SIG-M5 (cell line): ENCODE results near the gene SLC22A23.

Experiments
- DNase-seq: peaks from one replicate; lab custom pipeline; 2025; lab: John Stamatoyannopoulos, UW

The SLC22A23 gene

GRCh38 chr6:3421143-3421542 is 35.7 kb downstream of the SLC22A23 start:
- no peak for DNase-seq

- no peak for DNase-seq
Observed at GRCh38 chr6:3419624-3420272, 37.1 kb downstream of the SLC22A23 start.

GRCh38 chr6:3418496-3419060 is 38.3 kb downstream of the SLC22A23 start:
- DNase-seq, result no peak

- no peak for DNase-seq
Observed at GRCh38 chr6:3417473-3417872, 39.4 kb downstream of the SLC22A23 start.

GRCh38 chr6:3415490-3415889 is 41.4 kb downstream of the SLC22A23 start:
- no peak for DNase-seq

GRCh38 chr6:3415082-3415453 is 41.8 kb downstream of the SLC22A23 start:
- DNase-seq, result no peak

GRCh38 chr6:3414327-3415081 is 42.3 kb downstream of the SLC22A23 start:
- no peak for DNase-seq

GRCh38 chr6:3413592-3413991 is 43.3 kb downstream of the SLC22A23 start:
- no peak for DNase-seq

- no peak for DNase-seq
Observed at GRCh38 chr6:3412779-3413500, 43.9 kb downstream of the SLC22A23 start.

- no peak for DNase-seq
Observed at GRCh38 chr6:3411967-3412778, 44.7 kb downstream of the SLC22A23 start.

GRCh38 chr6:3410385-3411360 is 46.2 kb downstream of the SLC22A23 start:
- DNase-seq, result no peak

- DNase-seq, result no peak
Observed at GRCh38 chr6:3409699-3410384, 47.0 kb downstream of the SLC22A23 start.

GRCh38 chr6:3408665-3409064 is 48.2 kb downstream of the SLC22A23 start:
- DNase-seq, result no peak

- no peak for DNase-seq
Observed at GRCh38 chr6:3407840-3408239, 49.0 kb downstream of the SLC22A23 start.

- no peak for DNase-seq
Observed at GRCh38 chr6:3406891-3407809, 49.7 kb downstream of the SLC22A23 start.

- DNase-seq, result no peak
Observed at GRCh38 chr6:3406362-3406821, 50.5 kb downstream of the SLC22A23 start.

- no peak for DNase-seq
Observed at GRCh38 chr6:3405679-3406078, 51.2 kb downstream of the SLC22A23 start.

- no peak for DNase-seq
Observed at GRCh38 chr6:3405182-3405518, 51.7 kb downstream of the SLC22A23 start.
